Activated CD8-positive, alpha-beta T cell treated with anti-CD3 and anti-CD28 coated beads for 36 hours (primary cell): Measurements from ENCODE around the gene SIRT5. TPM values are rescaled to one million over a fixed set of nuclear protein-coding genes. Genes with fewer than 3 reads are reported as not detected.
A peak's percentile ranks its signal among the peaks of the same experiment; 100 is the strongest.

Experiments
- ATAC-seq: fragments of 200-7000 bp; cut with Tn5 transposase; one replicate; pipeline ENCODE4 v1.10.0; 2021; ENCODE audit warnings: mild to moderate bottlenecking, moderate library complexity
- CTCF ChIA-PET: fragments of 350-600 bp; sonication (Branson Sonifier 250); formaldehyde crosslinking; loops from one replicate; lab custom pipeline; 2021; ENCODE audit warnings: antibody characterized with exemption; lab: Charles Lee
- POLR2A ChIA-PET: fragments of 350-600 bp; sonication (Branson Sonifier 250); formaldehyde crosslinking; loops from one replicate; lab custom pipeline; 2021; ENCODE audit warnings: antibody characterized with exemption; lab: Charles Lee
- DNase-seq: peaks from one replicate; pipeline ENCODE4 v3.0.0-alpha.2; 2020
- H3K27ac Mint-ChIP-seq: one replicate; pipeline ENCODE4 v1.8.0; 2021; ENCODE audit warnings: mild to moderate bottlenecking, mixed read lengths
- H3K27me3 Mint-ChIP-seq: one replicate; pipeline ENCODE4 v1.8.0; 2021; ENCODE audit warnings: mixed read lengths
- H3K36me3 Mint-ChIP-seq: one replicate; pipeline ENCODE4 v1.8.0; 2021; ENCODE audit warnings: low read depth, mixed read lengths
- H3K4me1 Mint-ChIP-seq: one replicate; pipeline ENCODE4 v1.8.0; 2021; ENCODE audit warnings: low read depth, mixed read lengths
- H3K4me3 Mint-ChIP-seq: one replicate; pipeline ENCODE4 v1.8.0; 2021; ENCODE audit warnings: mild to moderate bottlenecking, moderate library complexity, mixed read lengths
- H3K9me3 Mint-ChIP-seq: one replicate; pipeline ENCODE4 v1.8.0; 2021; ENCODE audit warnings: mixed read lengths
- intact Hi-C: fragments of 100-400 bp; cut with micrococcal nuclease; formaldehyde crosslinking; loops from one replicate; pipeline ENCODE4 v1.10.0; 2022
- total RNA-seq, 2 experiments: library from RNA; stranded (reverse); gene quantifications; one replicate each; pipeline ENCODE4 v1.2.3, GENCODE V29; 2021
- TF ChIP-seq, protein P1 (sequence below): fragments of 200-600 bp; IDR thresholded peaks from one replicate; pipeline ENCODE4 v1.8.0; 2022; ENCODE audit warnings: antibody characterized with exemption, mild to moderate bottlenecking

The SIRT5 gene
- total RNA-seq, 2 experiments from 2014 or later = 9.4 to 13.5 TPM

GRCh38 chr6:13572240-13572639, 2.2 kb upstream of the SIRT5 start:
- ATAC-seq (no peak), DNase-seq (no peak)
- POLR2A ChIA-PET = interaction anchor here (1.1 to 1.9 kb wide), 4 partner anchors 8 to 46 kb away, joined by 3 to 5 read pairs (median 4); no protein-coding TSS in a partner anchor
- Mint-ChIP-seq H3K36me3 (no peaks in the 10 kb centered on the region), H3K4me1 (peaks cover 22% of the 10 kb centered on the region), H3K27me3 (peaks cover 2% of the 10 kb centered on the region), H3K4me3 (no peak overlapping the region), H3K9me3 (no peaks in the 10 kb centered on the region), H3K27ac (no peak overlapping the region)
- intact Hi-C loops = loop anchor here (10.0 kb wide), 2 partner anchors 87 to 147 kb away; partner anchors contain the start of gene GFOD1
- CTCF ChIA-PET = interaction anchor here (0.6 to 3.6 kb wide), 2 partner anchors 11 to 15 kb away, joined by 3 to 38 read pairs; no protein-coding TSS in a partner anchor
- TF ChIP-seq, protein P1, sequence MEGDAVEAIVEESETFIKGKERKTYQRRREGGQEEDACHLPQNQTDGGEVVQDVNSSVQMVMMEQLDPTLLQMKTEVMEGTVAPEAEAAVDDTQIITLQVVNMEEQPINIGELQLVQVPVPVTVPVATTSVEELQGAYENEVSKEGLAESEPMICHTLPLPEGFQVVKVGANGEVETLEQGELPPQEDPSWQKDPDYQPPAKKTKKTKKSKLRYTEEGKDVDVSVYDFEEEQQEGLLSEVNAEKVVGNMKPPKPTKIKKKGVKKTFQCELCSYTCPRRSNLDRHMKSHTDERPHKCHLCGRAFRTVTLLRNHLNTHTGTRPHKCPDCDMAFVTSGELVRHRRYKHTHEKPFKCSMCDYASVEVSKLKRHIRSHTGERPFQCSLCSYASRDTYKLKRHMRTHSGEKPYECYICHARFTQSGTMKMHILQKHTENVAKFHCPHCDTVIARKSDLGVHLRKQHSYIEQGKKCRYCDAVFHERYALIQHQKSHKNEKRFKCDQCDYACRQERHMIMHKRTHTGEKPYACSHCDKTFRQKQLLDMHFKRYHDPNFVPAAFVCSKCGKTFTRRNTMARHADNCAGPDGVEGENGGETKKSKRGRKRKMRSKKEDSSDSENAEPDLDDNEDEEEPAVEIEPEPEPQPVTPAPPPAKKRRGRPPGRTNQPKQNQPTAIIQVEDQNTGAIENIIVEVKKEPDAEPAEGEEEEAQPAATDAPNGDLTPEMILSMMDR = no peak

GRCh38 chr6:13572951-13573654, 1.3 kb upstream of the SIRT5 start:
- DNase-seq = no peak
- Mint-ChIP-seq H3K4me1 (peaks cover 24% of the 10 kb centered on the region), H3K9me3 (peaks cover 2% of the 10 kb centered on the region), H3K4me3 (peak overlapping the region; percentile 98), H3K27me3 (peaks cover 2% of the 10 kb centered on the region), H3K27ac (no peak overlapping the region), H3K36me3 (peaks cover 4% of the 10 kb centered on the region)
- POLR2A ChIA-PET = interaction anchor here (1.5 to 1.9 kb wide), 2 partner anchors 9 to 11 kb away, joined by 4 to 5 read pairs; no protein-coding TSS in a partner anchor
- CTCF ChIA-PET = interaction anchor here (0.7 to 3.7 kb wide), 10 partner anchors 11 to 239 kb away, joined by 3 to 38 read pairs (median 4); partner anchors contain the start of gene NOL7
- TF ChIP-seq, protein P1 = no peak
- intact Hi-C loops = loop anchor here (10.0 kb wide), 2 partner anchors 88 to 148 kb away; partner anchors contain the start of gene GFOD1
- ATAC-seq = no peak

DNA sequence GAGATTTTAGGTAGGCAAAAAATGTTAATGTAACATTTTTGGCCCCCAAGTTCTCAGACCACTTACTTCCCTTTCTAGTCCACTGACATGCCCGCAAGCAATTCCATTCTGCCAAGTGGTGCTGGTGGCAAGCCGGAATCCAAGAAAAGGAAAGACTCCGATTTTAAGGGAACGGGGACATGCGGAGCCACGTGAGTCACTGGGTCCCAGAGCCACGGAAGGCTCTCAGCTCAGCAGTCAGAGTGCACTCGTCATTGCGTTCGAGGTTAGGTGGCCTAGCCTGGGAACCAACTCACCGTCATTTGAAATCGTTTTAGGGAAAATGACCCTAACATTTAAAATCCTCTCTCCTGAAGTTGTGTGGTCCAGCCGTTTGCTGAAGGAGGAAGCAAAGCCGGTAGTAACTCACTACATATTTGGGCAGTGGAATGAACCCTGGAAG, 711 bp upstream of the SIRT5 start:
- Mint-ChIP-seq H3K36me3 (peaks cover 5% of the 10 kb centered on the region), H3K4me1 (peaks cover 24% of the 10 kb centered on the region), H3K27ac (peak overlapping the region; percentile 82), H3K4me3 (peak overlapping the region; percentile 98), H3K9me3 (peaks cover 2% of the 10 kb centered on the region), H3K27me3 (no peaks in the 10 kb centered on the region)
- POLR2A ChIA-PET = interaction anchor here (1.2 to 1.9 kb wide), 6 partner anchors 9 to 243 kb away, joined by 3 to 15 read pairs (median 4); partner anchors contain the start of gene GFOD1
- intact Hi-C loops = loop anchor here (10.0 kb wide), 2 partner anchors 89 to 149 kb away; partner anchors contain the start of gene GFOD1
- DNase-seq (peak; percentile 29), ATAC-seq (no peak)
- CTCF ChIA-PET = interaction anchor here (0.7 to 3.7 kb wide), 14 partner anchors 11 to 240 kb away, joined by 3 to 38 read pairs (median 6); partner anchors contain the start of gene NOL7
- TF ChIP-seq, protein P1 = no peak

DNA sequence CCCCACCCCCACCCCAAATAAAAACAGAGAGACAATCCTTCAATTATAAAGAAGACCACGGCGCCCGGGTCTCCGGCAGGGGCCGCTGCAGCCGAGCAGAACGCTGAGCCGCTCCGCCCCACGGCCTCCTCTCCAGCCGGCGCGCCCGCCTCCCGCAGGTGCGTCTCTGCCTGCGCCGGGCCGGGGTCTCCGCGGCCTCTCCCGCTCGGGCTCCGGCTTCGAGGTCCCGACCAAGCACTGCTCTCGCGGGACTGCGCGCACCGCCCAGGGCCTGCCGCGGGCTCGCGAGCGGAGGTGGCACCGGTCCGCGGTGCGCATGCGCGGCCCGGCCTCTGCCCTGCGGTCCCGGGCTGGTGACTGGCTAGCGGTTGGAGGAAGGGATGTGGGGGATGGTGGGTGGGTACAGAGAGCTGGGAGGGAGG, 241 bp upstream of the SIRT5 start:
- Mint-ChIP-seq H3K9me3 (peaks cover 2% of the 10 kb centered on the region), H3K36me3 (peaks cover 5% of the 10 kb centered on the region), H3K27me3 (no peaks in the 10 kb centered on the region), H3K4me3 (peak overlapping the region; percentile 98), H3K27ac (peak overlapping the region; percentile 99), H3K4me1 (peaks cover 24% of the 10 kb centered on the region)
- peak; percentile 94 for DNase-seq
- ChIA-PET CTCF (interaction anchor here (0.7 to 3.7 kb wide), 43 partner anchors 8 to 1065 kb away, joined by 3 to 38 read pairs (median 5); partner anchors contain the start of genes NOL7 and TBC1D7), POLR2A (interaction anchor here (0.6 to 2.4 kb wide), 19 partner anchors 9 to 245 kb away, joined by 3 to 21 read pairs (median 4); partner anchors contain the start of genes GFOD1, NOL7, RANBP9 and TBC1D7)
- ATAC-seq = peak; percentile 82
- intact Hi-C loops = loop anchor here (10.0 kb wide), 2 partner anchors 89 to 149 kb away; partner anchors contain the start of gene GFOD1
- TF ChIP-seq, protein P1 = peak; percentile 52
